Ovary (tissue), 3 donors: ENCODE data around the gene ZNF423.

Source experiments
- POLR2A ChIP-seq: fragments of 450-650 bp; IDR thresholded peaks from one replicate; pipeline ENCODE4 v1.6.1; 2017; ENCODE audit warnings: antibody characterized with exemption, mild to moderate bottlenecking, moderate library complexity
- TF ChIP-seq, protein P1 (sequence below), 3 donors: fragments of 450-650 bp in 2 of 3; fragments of 200-600 bp in 1 of 3; IDR thresholded peaks; one replicate each; pipeline versions ENCODE4 v1.5.1 to v1.8.0; 2016 to 2022; ENCODE audit warnings: antibody characterized with exemption in 3 of 3, mild to moderate bottlenecking in 1 of 3
- donor health status: DM: no; HTN: no; CAD: no.

DNA sequence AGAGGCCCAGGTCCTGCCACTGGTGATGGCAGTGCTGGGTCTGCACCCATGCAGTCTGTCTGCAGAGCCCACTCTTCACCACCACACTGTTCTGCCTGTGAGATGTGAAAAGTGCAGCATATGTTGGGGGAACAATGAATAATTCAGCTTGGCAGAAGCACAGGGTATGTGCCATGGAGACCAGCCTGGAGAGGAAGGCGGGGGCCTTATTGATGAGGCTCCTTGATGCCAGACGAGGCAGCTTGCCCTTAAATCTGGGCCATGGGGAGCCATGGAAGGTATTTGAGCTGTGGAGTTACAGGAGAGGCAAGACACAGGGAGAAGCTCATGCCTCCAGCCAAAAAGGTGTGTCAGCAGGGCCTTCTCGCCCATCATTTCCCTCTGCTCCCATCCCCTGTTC, 357.6 kb downstream of the ZNF423 start:
- TF ChIP-seq, protein P1, sequence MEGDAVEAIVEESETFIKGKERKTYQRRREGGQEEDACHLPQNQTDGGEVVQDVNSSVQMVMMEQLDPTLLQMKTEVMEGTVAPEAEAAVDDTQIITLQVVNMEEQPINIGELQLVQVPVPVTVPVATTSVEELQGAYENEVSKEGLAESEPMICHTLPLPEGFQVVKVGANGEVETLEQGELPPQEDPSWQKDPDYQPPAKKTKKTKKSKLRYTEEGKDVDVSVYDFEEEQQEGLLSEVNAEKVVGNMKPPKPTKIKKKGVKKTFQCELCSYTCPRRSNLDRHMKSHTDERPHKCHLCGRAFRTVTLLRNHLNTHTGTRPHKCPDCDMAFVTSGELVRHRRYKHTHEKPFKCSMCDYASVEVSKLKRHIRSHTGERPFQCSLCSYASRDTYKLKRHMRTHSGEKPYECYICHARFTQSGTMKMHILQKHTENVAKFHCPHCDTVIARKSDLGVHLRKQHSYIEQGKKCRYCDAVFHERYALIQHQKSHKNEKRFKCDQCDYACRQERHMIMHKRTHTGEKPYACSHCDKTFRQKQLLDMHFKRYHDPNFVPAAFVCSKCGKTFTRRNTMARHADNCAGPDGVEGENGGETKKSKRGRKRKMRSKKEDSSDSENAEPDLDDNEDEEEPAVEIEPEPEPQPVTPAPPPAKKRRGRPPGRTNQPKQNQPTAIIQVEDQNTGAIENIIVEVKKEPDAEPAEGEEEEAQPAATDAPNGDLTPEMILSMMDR (IDR thresholded peaks at IDR 0.05), result no peak
- TF ChIP-seq POLR2A, result no peak
